NCI-H748 (cell line): ENCODE results near the gene ATP6V0E2.
"Not testable (repeated sequence)": the region's sequence is repeated elsewhere in the genome, so short reads cannot be mapped to it uniquely, and the experiment has no call there.

Source experiments
- DNase-seq: peaks from one replicate; lab custom pipeline; 2025; ENCODE audit not compliant: unreplicated experiment; lab: John Stamatoyannopoulos, UW

The ATP6V0E2 gene

DNA sequence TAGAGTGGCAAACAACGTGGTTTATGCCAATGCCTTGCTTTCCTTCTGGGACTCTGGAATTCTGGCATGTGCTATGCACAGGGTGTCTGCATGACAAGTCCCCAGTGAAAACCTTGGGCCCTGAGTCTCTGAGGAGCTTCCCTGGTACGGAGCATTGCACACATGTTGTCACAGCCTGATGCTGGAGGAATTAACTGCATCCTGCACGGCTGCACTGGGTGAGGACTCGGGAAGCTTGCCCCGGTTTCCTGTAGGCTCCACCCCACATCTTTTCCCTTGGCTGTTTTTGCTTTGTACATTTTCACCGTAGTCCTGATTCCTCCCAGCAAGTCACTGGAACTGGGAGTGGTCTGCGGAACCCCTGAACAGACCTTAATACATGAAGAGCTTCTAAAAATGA is 52.6 kb downstream of the ATP6V0E2 start:
- DNase-seq: not testable (repeated sequence)
